ENCODE data around the gene SKAP1.

- TF ChIP-seq CTCF (conservative IDR thresholded peaks at IDR 0.05) (no peak), EZH2 (IDR thresholded peaks at IDR 0.05; ENCODE audit: low read depth) (no peak)
Observed at GRCh38 chr17:48234922-48235321, 195.1 kb downstream of the SKAP1 start.
